ENCODE data around the gene ASPSCR1.

ASPSCR1 gene

DNA sequence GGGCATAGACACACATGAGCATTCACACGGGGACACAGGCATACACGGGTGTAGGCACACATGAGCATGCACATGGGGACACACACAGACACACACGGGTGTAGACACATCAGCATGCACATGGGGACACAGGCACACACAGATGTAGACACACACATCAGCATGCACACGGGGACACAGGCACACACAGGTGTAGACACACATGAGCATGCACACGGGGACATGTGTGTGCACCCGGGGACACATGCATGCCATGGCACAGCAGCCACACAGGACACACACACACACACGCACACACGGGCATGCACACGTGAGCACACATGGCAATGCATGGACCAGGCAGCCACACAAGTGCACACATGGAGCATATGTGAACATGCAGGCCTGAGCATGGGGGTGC lies 65.2 kb downstream of the ASPSCR1 start:
- no peaks in the 10 kb centered on the region for H3K27me3 Mint-ChIP-seq
- H3K36me3 Mint-ChIP-seq (ENCODE audit: insufficient read depth) = peaks cover 3% of the 10 kb centered on the region
- no peak for ATAC-seq (replicated peaks; ENCODE audit: extremely low read depth, poor library complexity, severe bottlenecking)
- DNase-seq (ENCODE audit: low spot score in 2 of 2) = no peak
- no peaks in the 10 kb centered on the region for H3K9me3 Mint-ChIP-seq
- no peak overlapping the region for H3K4me3 Mint-ChIP-seq
- peaks cover 5% of the 10 kb centered on the region for H3K4me1 Mint-ChIP-seq
- H3K27ac Mint-ChIP-seq (ENCODE audit: low read depth) = no peak overlapping the region

DNA sequence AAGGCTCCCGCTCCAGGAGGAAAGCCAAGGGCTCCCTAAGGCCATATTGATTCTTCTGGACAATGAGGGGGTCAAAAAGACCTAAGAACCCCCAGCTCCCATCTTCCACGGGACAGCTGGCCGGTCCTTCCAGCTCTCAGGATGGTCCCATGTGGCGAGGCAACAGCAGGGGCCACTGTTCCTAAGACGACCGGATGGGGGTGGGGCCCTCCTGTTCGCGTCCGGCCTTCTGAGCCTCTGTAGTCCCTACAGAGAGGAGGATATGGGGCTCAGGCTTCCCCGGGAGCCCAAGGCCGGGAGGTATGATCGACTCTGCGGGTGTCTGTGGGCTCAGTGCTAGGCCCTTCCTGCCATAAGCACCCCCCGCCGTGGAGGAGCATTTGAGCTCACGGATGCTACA lies 66.1 kb downstream of the ASPSCR1 start:
- Mint-ChIP-seq H3K36me3 (ENCODE audit: insufficient read depth) (peaks cover 3% of the 10 kb centered on the region), H3K27me3 (no peaks in the 10 kb centered on the region)
- ATAC-seq (replicated peaks; ENCODE audit: extremely low read depth, poor library complexity, severe bottlenecking) = no peak

DNA sequence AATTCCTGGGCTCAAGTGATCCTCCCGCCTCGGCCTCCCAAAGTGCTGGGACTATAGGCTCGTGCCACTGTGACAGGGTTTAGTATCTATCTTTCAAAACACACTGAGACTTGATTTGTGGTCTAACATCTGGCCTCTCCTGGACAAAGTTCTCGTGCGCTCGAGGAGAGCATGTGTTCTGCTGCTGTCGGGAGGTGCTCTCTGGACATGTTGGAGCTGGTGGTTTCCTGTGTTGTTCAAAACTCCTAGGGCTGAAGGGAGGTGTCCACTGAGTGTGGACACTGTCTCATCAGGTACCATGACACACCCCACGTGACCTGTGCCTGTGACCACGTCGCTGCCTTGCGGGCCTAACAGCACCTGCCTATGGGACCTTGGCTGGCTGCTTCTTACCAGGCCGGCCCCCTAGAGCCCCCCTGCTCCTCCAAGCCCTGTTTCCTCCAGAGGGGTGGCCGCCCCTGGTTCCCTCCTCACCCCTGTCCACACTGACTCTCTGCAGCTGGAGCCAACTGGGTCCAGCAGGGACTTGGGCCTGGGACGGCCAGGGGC lies 68.6 kb downstream of the ASPSCR1 start:
- peaks cover 3% of the 10 kb centered on the region for H3K36me3 Mint-ChIP-seq (ENCODE audit: insufficient read depth)
- ATAC-seq (replicated peaks; ENCODE audit: extremely low read depth, poor library complexity, severe bottlenecking) (no peak), DNase-seq (ENCODE audit: low spot score in 2 of 2) (no peak)
- no peak overlapping the region for H3K4me3 Mint-ChIP-seq
- H3K27me3 Mint-ChIP-seq = no peaks in the 10 kb centered on the region
- peaks cover 4% of the 10 kb centered on the region for H3K4me1 Mint-ChIP-seq
- no peak overlapping the region for H3K27ac Mint-ChIP-seq (ENCODE audit: low read depth)
- no peaks in the 10 kb centered on the region for H3K9me3 Mint-ChIP-seq

More for the DNA sequence above, 66.1 kb downstream of the ASPSCR1 start:
- Mint-ChIP-seq H3K4me1 (no peaks in the 10 kb centered on the region), H3K27ac (ENCODE audit: low read depth) (no peak overlapping the region), H3K9me3 (no peaks in the 10 kb centered on the region), H3K4me3 (no peak overlapping the region)
- DNase-seq (ENCODE audit: low spot score in 2 of 2) = no peak

DNA sequence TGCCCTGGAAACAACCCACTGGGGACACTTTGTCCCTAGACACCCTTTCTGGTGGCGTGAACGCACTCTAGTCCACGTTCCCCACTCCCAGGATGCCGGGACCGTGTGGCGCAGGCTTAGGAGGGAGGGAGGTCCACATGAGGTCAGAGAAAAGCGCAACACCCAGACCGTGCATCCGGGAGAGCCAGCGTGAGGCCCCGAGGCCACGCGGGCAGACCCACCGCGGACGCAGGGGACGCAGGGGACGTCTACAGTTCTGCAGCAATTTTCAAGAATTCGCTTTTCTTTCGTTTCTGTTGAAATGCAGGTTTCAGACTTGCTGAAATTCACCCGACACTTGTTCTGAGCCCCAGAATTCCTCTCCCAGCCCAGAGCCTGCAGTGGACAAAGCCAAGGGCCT lies 69.5 kb downstream of the ASPSCR1 start:
- DNase-seq (ENCODE audit: low spot score in 2 of 2) (no peak), ATAC-seq (replicated peaks; ENCODE audit: extremely low read depth, poor library complexity, severe bottlenecking) (no peak)
- Mint-ChIP-seq H3K4me3 (no peak overlapping the region), H3K36me3 (ENCODE audit: insufficient read depth) (peaks cover 3% of the 10 kb centered on the region), H3K27me3 (no peaks in the 10 kb centered on the region), H3K9me3 (no peaks in the 10 kb centered on the region), H3K27ac (ENCODE audit: low read depth) (no peak overlapping the region), H3K4me1 (peaks cover 5% of the 10 kb centered on the region)

DNA sequence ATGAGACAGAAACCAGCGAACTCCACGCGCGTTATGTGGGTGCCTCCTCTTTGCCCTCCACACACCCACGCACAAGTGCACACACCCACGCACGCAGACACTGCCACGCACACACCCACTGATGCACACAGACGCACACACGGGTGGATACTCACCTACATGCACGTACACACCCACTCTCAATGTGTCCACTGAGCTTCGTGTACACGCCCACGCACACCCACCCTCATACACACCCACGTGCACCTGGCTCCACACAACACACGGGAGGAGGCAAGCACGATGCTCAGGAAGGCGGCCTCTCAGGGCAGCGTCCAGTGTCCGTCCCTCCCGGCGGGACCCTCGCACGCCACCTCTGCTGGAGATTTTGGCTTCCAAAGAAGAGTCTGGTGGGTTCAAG lies 70.0 kb downstream of the ASPSCR1 start:
- Mint-ChIP-seq H3K27ac (ENCODE audit: low read depth) (no peak overlapping the region), H3K4me3 (no peak overlapping the region), H3K36me3 (ENCODE audit: insufficient read depth) (peaks cover 3% of the 10 kb centered on the region), H3K9me3 (no peaks in the 10 kb centered on the region), H3K27me3 (no peaks in the 10 kb centered on the region), H3K4me1 (peaks cover 5% of the 10 kb centered on the region)
- ATAC-seq (replicated peaks; ENCODE audit: extremely low read depth, poor library complexity, severe bottlenecking) (no peak), DNase-seq (ENCODE audit: low spot score in 2 of 2) (no peak)

DNA sequence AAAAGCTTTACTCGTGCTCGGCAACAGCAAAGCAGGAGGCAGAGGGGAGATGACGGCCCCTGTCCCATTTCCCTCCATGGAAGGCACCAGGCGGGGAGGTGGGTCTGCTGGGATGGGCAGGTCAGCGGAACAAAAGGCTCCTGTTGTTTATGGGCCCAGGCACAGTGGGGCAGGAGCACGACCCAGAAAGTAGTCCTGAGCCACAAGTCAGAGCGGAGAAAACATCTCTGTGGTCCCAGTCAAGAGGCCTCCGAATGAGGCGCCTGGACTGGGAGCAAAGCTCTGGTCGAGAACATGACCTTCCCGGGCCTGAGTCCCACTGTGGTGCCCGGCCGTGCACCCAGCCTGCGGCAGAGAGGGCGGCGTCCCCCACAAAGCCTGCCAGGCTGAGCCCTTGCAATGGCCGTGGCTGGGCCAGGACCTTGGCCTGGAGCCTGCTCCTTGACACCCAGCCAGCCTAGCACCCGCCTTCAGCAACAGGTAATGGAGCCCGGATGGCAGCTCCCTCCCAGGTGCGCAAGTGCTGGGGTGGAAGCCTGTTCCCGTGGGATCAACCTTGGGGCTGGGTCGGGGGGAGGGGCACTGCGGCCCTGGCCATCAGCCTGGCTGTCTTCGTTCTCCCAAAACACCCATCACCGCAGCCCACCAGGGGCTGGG lies 70.6 kb downstream of the ASPSCR1 start:
- no peak for ATAC-seq (replicated peaks; ENCODE audit: extremely low read depth, poor library complexity, severe bottlenecking)
- no peak for DNase-seq (ENCODE audit: low spot score in 2 of 2)
- no peak overlapping the region for H3K4me3 Mint-ChIP-seq
- no peaks in the 10 kb centered on the region for H3K27me3 Mint-ChIP-seq
- H3K27ac Mint-ChIP-seq (ENCODE audit: low read depth) = peak overlapping the region; percentile 80
- H3K9me3 Mint-ChIP-seq = no peaks in the 10 kb centered on the region
- H3K4me1 Mint-ChIP-seq = peaks cover 5% of the 10 kb centered on the region
- peaks cover 3% of the 10 kb centered on the region for H3K36me3 Mint-ChIP-seq (ENCODE audit: insufficient read depth)

DNA sequence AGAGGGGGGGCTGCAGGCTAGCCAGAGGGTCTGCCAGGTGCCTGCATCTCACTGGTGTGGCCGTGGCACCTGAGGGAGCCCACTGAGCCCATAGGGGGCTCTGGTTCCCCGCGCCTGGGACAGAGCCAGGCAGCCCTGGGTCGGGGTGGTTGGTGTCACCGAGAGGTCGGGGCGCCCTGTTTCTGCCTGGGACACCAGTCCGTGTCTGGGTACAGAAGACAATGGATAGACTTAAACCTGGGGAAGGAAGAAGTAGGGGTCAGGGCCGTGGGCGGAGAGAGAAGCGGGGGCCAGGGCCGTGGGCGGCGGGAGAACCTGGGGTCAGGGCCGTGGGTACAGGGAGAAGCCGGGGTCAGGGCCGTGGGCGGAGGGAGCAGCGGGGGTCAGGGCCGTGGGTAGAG lies 71.1 kb downstream of the ASPSCR1 start:
- ATAC-seq (replicated peaks; ENCODE audit: extremely low read depth, poor library complexity, severe bottlenecking) (no peak), DNase-seq (ENCODE audit: low spot score in 2 of 2) (no peak)
- Mint-ChIP-seq H3K9me3 (no peaks in the 10 kb centered on the region), H3K4me1 (peaks cover 5% of the 10 kb centered on the region), H3K36me3 (ENCODE audit: insufficient read depth) (peaks cover 3% of the 10 kb centered on the region), H3K4me3 (no peak overlapping the region), H3K27ac (ENCODE audit: low read depth) (peak overlapping the region; percentile 80), H3K27me3 (no peaks in the 10 kb centered on the region)

DNA sequence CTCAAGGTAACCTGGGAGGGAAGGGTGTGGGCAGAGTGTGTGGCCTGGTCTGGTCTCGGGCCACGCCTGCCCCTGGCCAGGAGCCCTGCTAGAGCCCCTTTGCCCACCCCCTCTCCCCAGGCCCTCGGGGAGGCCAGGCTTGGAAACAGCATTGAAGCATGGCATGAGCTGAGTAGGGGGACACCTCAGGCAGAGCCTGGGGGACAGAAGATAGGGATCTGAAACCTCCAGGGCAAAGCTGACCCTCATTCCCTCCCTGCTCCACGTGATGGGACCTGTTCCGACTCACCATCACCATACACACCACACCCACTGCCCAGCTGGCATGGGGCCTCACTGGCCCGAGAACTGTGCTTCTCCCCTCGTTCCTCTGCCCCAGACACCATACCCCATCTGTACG lies 71.7 kb downstream of the ASPSCR1 start:
- peaks cover 5% of the 10 kb centered on the region for H3K4me1 Mint-ChIP-seq
- peaks cover 3% of the 10 kb centered on the region for H3K36me3 Mint-ChIP-seq (ENCODE audit: insufficient read depth)
- no peak for DNase-seq (ENCODE audit: low spot score in 2 of 2)
- H3K27ac Mint-ChIP-seq (ENCODE audit: low read depth) = no peak overlapping the region
- no peaks in the 10 kb centered on the region for H3K9me3 Mint-ChIP-seq
- no peaks in the 10 kb centered on the region for H3K27me3 Mint-ChIP-seq
- H3K4me3 Mint-ChIP-seq = no peak overlapping the region
- ATAC-seq (replicated peaks; ENCODE audit: extremely low read depth, poor library complexity, severe bottlenecking) = no peak

DNA sequence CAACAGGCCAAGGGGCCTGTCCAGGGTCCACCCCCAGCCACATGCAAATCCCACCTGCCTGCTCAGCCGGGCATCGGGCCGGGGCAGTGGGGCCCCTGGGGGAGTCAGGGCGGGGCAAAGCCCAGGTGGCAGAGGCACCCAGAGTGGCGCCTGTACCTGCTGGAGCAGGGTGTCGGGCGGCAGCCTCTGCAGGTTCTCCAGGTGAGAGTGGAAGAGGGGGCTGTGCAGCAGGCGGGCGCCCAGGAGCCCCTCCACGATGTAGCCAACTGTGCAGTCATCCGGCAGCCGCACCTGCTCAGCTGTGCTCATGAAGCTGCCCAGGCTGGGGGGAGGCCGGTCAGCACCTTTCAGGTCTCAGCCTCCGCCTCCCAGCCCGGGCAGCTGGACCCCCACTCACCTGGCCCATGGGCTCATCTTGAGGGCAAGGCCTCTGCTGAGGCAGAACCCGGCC lies 72.1 kb downstream of the ASPSCR1 start:
- Mint-ChIP-seq H3K36me3 (ENCODE audit: insufficient read depth) (peaks cover 3% of the 10 kb centered on the region), H3K4me1 (peaks cover 5% of the 10 kb centered on the region), H3K4me3 (no peak overlapping the region), H3K27me3 (no peaks in the 10 kb centered on the region), H3K9me3 (no peaks in the 10 kb centered on the region), H3K27ac (ENCODE audit: low read depth) (no peak overlapping the region)
- DNase-seq (ENCODE audit: low spot score in 2 of 2) (no peak), ATAC-seq (replicated peaks; ENCODE audit: extremely low read depth, poor library complexity, severe bottlenecking) (no peak)

DNA sequence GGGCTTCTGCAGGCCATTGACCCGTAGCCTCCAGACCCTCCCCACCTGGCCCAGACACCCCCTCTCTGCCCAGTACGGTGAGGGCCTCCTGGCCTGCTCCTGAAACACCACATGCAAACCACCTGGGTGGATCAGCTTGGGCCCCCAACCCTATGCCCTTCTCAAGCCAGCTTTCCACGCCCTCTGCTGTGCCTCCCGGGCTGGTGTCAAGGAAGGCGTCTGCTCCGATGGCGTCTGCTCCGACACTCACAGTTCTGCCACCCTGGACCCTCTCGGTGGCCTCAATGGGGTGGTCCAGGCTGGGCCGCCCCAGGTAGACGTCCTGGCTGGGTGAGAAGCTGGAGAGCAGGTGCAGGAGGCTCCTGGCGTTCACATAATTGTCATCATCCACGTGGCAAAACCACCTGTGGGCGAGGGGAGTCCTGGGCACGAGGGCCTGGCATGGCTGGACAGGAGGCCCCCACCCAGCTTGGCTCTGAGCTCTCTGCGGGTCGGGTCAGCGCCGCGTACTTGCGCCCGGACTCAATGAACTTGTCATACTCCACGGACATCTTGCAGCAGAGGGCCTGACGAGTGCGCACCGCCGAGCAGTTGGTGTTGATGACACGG lies 72.8 kb downstream of the ASPSCR1 start:
- Mint-ChIP-seq H3K27ac (ENCODE audit: low read depth) (peak overlapping the region; percentile 51), H3K4me3 (peak overlapping the region; percentile 86), H3K27me3 (no peaks in the 10 kb centered on the region), H3K36me3 (ENCODE audit: insufficient read depth) (peaks cover 3% of the 10 kb centered on the region), H3K9me3 (no peaks in the 10 kb centered on the region), H3K4me1 (peaks cover 5% of the 10 kb centered on the region)
- no peak for DNase-seq (ENCODE audit: low spot score in 2 of 2)
- no peak for ATAC-seq (replicated peaks; ENCODE audit: extremely low read depth, poor library complexity, severe bottlenecking)

DNA sequence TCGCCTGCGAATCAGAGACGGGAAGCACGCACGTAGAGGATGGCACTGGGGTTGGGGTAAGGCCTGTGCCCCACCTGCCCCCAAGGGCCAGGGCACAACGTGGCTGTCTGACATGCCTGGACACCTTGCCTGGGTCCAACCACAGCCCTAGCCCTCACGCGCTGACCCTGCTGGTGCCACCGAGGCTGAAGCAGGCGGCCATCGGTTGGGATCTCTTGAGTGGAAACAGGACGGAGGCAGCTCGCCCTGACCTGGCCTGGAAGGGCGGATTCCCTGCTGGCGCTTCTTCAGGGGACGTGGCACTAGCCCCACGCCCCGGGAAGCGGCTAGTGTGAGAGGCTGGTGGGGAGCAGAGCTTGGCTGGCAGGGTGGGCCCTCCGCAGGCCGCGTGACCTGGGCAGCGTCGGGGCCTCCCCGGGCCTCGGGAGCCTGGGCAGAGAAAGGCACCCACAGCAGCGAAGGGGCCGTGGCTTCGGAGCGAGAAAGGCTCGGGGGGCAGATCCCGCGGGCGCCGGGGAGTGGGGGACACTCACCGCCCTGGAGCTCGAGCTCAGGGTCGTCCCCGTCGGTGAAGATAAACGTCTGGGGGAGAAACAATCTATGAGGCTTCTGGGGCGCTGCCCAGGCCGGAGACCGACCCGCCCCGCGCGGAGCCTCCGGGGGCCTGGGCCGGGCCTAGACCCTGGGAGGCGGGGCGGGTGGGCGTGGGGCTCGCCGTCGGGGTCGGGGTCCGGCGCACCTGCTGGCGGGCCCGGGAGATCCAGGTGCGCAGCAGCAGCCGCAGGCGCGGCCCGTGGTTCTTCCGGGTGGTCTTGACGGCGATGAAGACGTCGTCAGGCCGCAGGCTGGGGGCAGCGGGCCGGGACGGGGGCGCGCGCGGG lies 73.6 kb downstream of the ASPSCR1 start:
- Mint-ChIP-seq H3K36me3 (ENCODE audit: insufficient read depth) (peaks cover 5% of the 10 kb centered on the region), H3K9me3 (no peaks in the 10 kb centered on the region), H3K27ac (ENCODE audit: low read depth) (peak overlapping the region; percentile 51), H3K4me1 (peaks cover 5% of the 10 kb centered on the region), H3K27me3 (no peaks in the 10 kb centered on the region), H3K4me3 (peak overlapping the region; percentile 86)
- DNase-seq (ENCODE audit: low spot score in 2 of 2) (no peak), ATAC-seq (replicated peaks; ENCODE audit: extremely low read depth, poor library complexity, severe bottlenecking) (peak; percentile 8)

DNA sequence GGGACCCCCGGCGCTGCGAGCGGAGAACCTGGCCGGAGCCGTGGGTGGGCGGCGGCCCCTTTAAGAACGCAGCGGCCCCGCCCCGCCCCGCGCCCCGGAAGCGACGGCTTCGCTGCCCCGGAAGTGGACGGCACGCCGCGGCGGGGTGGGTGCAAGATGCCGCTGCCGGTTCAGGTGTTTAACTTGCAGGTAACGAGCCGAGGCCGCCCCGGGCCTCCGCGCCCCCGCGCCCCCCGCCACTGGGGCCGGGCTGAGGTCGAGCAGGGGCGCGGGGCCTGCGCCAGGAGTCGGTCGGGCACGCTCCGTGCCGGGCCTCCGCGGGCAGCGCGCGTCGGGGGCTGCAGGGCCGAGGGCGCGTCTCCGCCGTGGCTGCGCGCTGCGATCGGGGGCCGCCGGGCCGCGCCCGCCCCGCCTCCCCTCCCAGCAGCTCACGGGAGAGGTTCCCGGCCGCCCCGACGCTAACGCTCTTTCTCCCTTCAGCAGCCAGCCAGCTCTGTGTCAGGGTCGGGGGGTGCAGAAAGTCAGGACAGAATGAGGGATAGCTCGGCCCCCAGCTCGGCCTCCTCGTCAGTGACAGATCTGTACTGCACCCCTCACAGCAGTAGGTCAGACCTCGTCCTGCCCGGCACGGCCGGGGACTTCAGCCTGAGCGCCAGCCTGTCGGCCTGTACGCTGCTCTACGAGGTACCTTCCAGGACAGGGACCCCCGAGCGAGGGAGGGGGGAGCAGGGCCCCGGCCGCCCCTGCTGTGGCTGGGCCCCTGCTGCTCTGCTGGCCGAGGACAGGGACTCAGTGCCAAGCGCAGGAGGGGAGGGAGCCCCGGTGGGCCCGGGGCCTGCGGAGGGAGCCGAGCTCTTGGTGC lies 74.6 kb downstream of the ASPSCR1 start, which contains the start of the genes GPS1 and RFNG:
Gene GPS1 (plus strand): TSS at position 123 of the 862 bp plus-strand sequence. CDS start 34 bp downstream, at position 157.
Gene RFNG (minus strand): TSS at position 36 of the 862 bp plus-strand sequence. CDS start 45 bp downstream, outside the sequence.
- peaks cover 5% of the 10 kb centered on the region for H3K4me1 Mint-ChIP-seq
- H3K36me3 Mint-ChIP-seq (ENCODE audit: insufficient read depth) = peaks cover 8% of the 10 kb centered on the region
- peak; percentile 55 for DNase-seq (ENCODE audit: low spot score in 2 of 2)
- peak; percentile 87 for ATAC-seq (replicated peaks; ENCODE audit: extremely low read depth, poor library complexity, severe bottlenecking)
- peak within 1 kb of the TSS; percentile 51 for H3K27ac Mint-ChIP-seq (ENCODE audit: low read depth)
- H3K4me3 Mint-ChIP-seq = peak within 1 kb of the TSS; percentile 86
- H3K9me3 Mint-ChIP-seq = no peaks in the 10 kb centered on the region
- no peaks in the 10 kb centered on the region for H3K27me3 Mint-ChIP-seq

Measured in central memory CD8-positive, alpha-beta T cell (primary cell).